HepG2 (cell line): Measurements from ENCODE around the gene SPATS2. TPM values are rescaled to one million over a fixed set of nuclear protein-coding genes. Genes with fewer than 3 reads are reported as not detected.

ENCODE experiments used
- ATAC-seq: fragments of 200-7000 bp; cut with Tn5 transposase; 3 replicates; pipeline ENCODE4 v1.9.1; 2020; ENCODE audit warnings: mild to moderate bottlenecking, moderate library complexity
- BruUV-seq: library from RNA; stranded (reverse); fragments of 400-500 nt; replicated peaks from 2 replicates; lab custom pipeline; 2021; lab: Mats Ljungman, UMichigan
- CTCF ChIA-PET: fragments of 300-600 bp; formaldehyde crosslinking; extraction: SDS; loops from one replicate; lab custom pipeline; 2021; ENCODE audit warnings: low total read pairs, inconsistent platforms, low intra/inter-chr PET ratio; lab: Yijun Ruan, JAX
- POLR2A ChIA-PET: fragments of 350-600 bp; sonication (Branson Sonifier 250); formaldehyde crosslinking; loops from one replicate; lab custom pipeline; 2020; ENCODE audit warnings: antibody characterized with exemption, inconsistent platforms; lab: Yijun Ruan, JAX
- DNase-seq: peaks from one replicate; pipeline ENCODE4 v3.0.0-alpha.2; 2015; ENCODE audit warnings: low spot score
- FAIRE-seq: peaks from 3 replicates; lab custom pipeline; 2011; peaks lifted over from hg19 to GRCh38; lab: Jason Lieb, UNC
- H2AFZ ChIP-seq: one replicate; pipeline ENCODE4 v1.6.1; 2011; ENCODE audit warnings: low read length, inconsistent platforms
- H3K27ac ChIP-seq: fragments of 300-600 bp; 3 replicates; pipeline ENCODE4 v1.8.0; 2011; ENCODE audit warnings: mixed run types, mild to moderate bottlenecking, mixed read lengths, low read length, inconsistent platforms; ENCODE audit not compliant: insufficient read depth; ENCODE audit errors: extremely low read length
- H3K27me3 ChIP-seq, 2 experiments: fragments of 200-600 bp in 1 of 2; 2 replicates in 1 of 2; 3 replicates in 1 of 2; pipeline versions ENCODE4 v1.6.0 to v1.8.0; 2011; ENCODE audit warnings: low read length in 2 of 2, mild to moderate bottlenecking in 2 of 2, moderate library complexity in 2 of 2, inconsistent platforms in 1 of 2; ENCODE audit not compliant: insufficient read depth in 2 of 2, control insufficient read depth in 1 of 2
- H3K36me3 ChIP-seq, 2 experiments: fragments of 200-600 bp in 1 of 2; replicated peaks in 1 of 2; 2 replicates in 1 of 2; 3 replicates in 1 of 2; pipeline versions ENCODE4 v1.5.1 to v1.8.0; 2011; ENCODE audit warnings: low read length in 2 of 2, inconsistent platforms in 1 of 2; ENCODE audit not compliant: insufficient read depth in 2 of 2, control insufficient read depth in 1 of 2
- H3K4me1 ChIP-seq: 2 replicates; pipeline ENCODE4 v1.5.1; 2012; ENCODE audit warnings: low read length, inconsistent platforms; ENCODE audit not compliant: insufficient read depth
- H3K4me2 ChIP-seq: 2 replicates; pipeline ENCODE4 v1.6.0; 2011; ENCODE audit warnings: low read depth, low read length, inconsistent platforms
- H3K4me3 ChIP-seq, 3 experiments: fragments of 200-600 bp in 1 of 3; sonication (generic), shearing (Covaris generic) in 1 of 3; replicated peaks in 1 of 3; 2 replicates each; pipeline ENCODE4 v1.5.1; 2011 to 2016; ENCODE audit warnings: low read length in 3 of 3, inconsistent platforms in 2 of 3, low read depth in 2 of 3, mild to moderate bottlenecking in 2 of 3, control low read depth in 1 of 3, mixed read lengths in 1 of 3; ENCODE audit not compliant: insufficient read depth in 1 of 3
- H3K79me2 ChIP-seq: one replicate; pipeline ENCODE4 v1.6.1; 2011; ENCODE audit warnings: low read length, inconsistent platforms; ENCODE audit not compliant: insufficient read depth
- H3K9ac ChIP-seq: 2 replicates; pipeline ENCODE4 v1.6.0; 2011; ENCODE audit warnings: mild to moderate bottlenecking, low read depth, low read length, inconsistent platforms; ENCODE audit not compliant: insufficient read depth
- H3K9me3 ChIP-seq: 2 replicates; pipeline ENCODE4 v1.5.1; 2012; ENCODE audit warnings: mild to moderate bottlenecking, low read length
- H4K20me1 ChIP-seq: 2 replicates; pipeline ENCODE4 v1.6.0; 2011; ENCODE audit warnings: inconsistent platforms, mild to moderate bottlenecking, low read length, moderate library complexity; ENCODE audit not compliant: insufficient read depth
- BATF2 ChIP-seq: sonication (generic); formaldehyde crosslinking; IDR thresholded peaks from 2 replicates; pipeline ENCODE4 v1.8.0; 2022; ENCODE audit warnings: mild to moderate bottlenecking, missing genetic modification reagents, moderate library complexity
- CSRNP2 ChIP-seq: sonication (generic); formaldehyde crosslinking; conservative IDR thresholded peaks from 2 replicates; pipeline ENCODE4 v1.8.0; 2022; ENCODE audit warnings: low read depth, missing genetic modification reagents
- GPN1 ChIP-seq: sonication (generic); formaldehyde crosslinking; IDR thresholded peaks from 2 replicates; pipeline ENCODE4 v1.5.1; 2020; ENCODE audit warnings: missing genetic modification reagents, borderline replicate concordance
- IKZF4 ChIP-seq: sonication (generic); formaldehyde crosslinking; IDR thresholded peaks from 2 replicates; pipeline ENCODE4 v1.5.1; 2020; ENCODE audit warnings: borderline replicate concordance, mild to moderate bottlenecking, low read depth, missing genetic modification reagents; ENCODE audit errors: not compliant biosample characterization
- KLF15 ChIP-seq: sonication (generic); formaldehyde crosslinking; IDR thresholded peaks from 2 replicates; pipeline ENCODE4 v1.8.1; 2023; ENCODE audit warnings: borderline replicate concordance, mild to moderate bottlenecking, inconsistent platforms, missing genetic modification reagents, mixed read lengths
- SALL2 ChIP-seq: sonication (generic); formaldehyde crosslinking; IDR thresholded peaks from 2 replicates; pipeline ENCODE4 v1.8.1; 2023; ENCODE audit warnings: mild to moderate bottlenecking, missing genetic modification reagents, inconsistent platforms
- TARDBP ChIP-seq: sonication (generic); formaldehyde crosslinking; IDR thresholded peaks from 2 replicates; pipeline ENCODE4 v1.8.0; 2022; ENCODE audit warnings: mild to moderate bottlenecking, missing genetic modification reagents
- ZNF446 ChIP-seq: sonication (generic); formaldehyde crosslinking; IDR thresholded peaks from 2 replicates; pipeline ENCODE4 v1.5.0; 2020; ENCODE audit warnings: mild to moderate bottlenecking, missing genetic modification reagents
- ZNF496 ChIP-seq: sonication (generic); formaldehyde crosslinking; IDR thresholded peaks from 2 replicates; pipeline ENCODE4 v1.8.1; 2023; ENCODE audit warnings: mild to moderate bottlenecking, moderate library complexity, missing genetic modification reagents; ENCODE audit not compliant: insufficient replicate concordance
- ZNF567 ChIP-seq: sonication (generic); formaldehyde crosslinking; IDR thresholded peaks from 2 replicates; pipeline ENCODE4 v1.8.1; 2023; ENCODE audit warnings: mild to moderate bottlenecking, missing genetic modification reagents, borderline replicate concordance
- ZNF761 ChIP-seq: sonication (generic); formaldehyde crosslinking; conservative IDR thresholded peaks from 2 replicates; pipeline ENCODE4 v1.4.0; 2020; ENCODE audit warnings: mild to moderate bottlenecking, missing genetic modification reagents
- WGBS: methylation state at CpG from one replicate; pipeline ENCODE4 v1.1.6; 2017; ENCODE audit warnings: low lambda C conversion rate; 5-methylcytosine and 5-hydroxymethylcytosine counted together
- in situ Hi-C: cut with HindIII; loops from 2 replicates; pipeline ENCODE4 v1.10.0; 2017; ENCODE audit warnings: low pct_unique_long_range_greater_than_20kb; ENCODE audit not compliant: extremely low pct_ligation_motif_present
- intact Hi-C: fragments of 100-400 bp; cut with micrococcal nuclease; formaldehyde crosslinking; loops from one replicate; pipeline ENCODE4 v1.10.0; 2022; ENCODE audit not compliant: unreplicated experiment
- polyA plus RNA-seq, 8 experiments: library from polyadenylated mRNA; depleted of rRNA in 3 of 8; stranded (reverse) in 7 of 8; unstranded in 1 of 8; fragments of >200 nt; fragmentation: Illumina TruSeq in 4 of 8; extraction: Trizol in 4 of 8; gene quantifications; 2 replicates each; pipeline versions ENCODE4 v1.2.1 to v1.2.3, GENCODE V29; 2011 to 2016; ENCODE audit warnings: low read depth in 4 of 8, missing spikeins in 1 of 8, mixed read lengths in 1 of 8; ENCODE audit not compliant: insufficient read depth in 1 of 8
- total RNA-seq, 5 experiments: library from RNA; depleted of rRNA; stranded (reverse); fragments of >200 nt; fragmentation: Illumina TruSeq; extraction: Trizol; gene quantifications; 2 replicates each; pipeline ENCODE4 v1.2.3, GENCODE V29; 2016; ENCODE audit warnings: low read depth in 1 of 5
- TF ChIP-seq, protein P1 (sequence below): sonication (generic); formaldehyde crosslinking; IDR thresholded peaks from 2 replicates; pipeline ENCODE4 v1.9.0; 2022; ENCODE audit warnings: low read depth, missing genetic modification reagents
- TF ChIP-seq, protein P2 (sequence below): sonication (generic); formaldehyde crosslinking; IDR thresholded peaks from 2 replicates; pipeline ENCODE4 v1.8.0; 2022; ENCODE audit warnings: missing genetic modification reagents, mild to moderate bottlenecking, borderline replicate concordance

SPATS2 gene
- total and polyA plus RNA-seq, 2 of the 13 experiments (the other 11 are each of a cell fraction or from before 2014, with no cell fraction given): 19.3 to 28.1 TPM

DNA sequence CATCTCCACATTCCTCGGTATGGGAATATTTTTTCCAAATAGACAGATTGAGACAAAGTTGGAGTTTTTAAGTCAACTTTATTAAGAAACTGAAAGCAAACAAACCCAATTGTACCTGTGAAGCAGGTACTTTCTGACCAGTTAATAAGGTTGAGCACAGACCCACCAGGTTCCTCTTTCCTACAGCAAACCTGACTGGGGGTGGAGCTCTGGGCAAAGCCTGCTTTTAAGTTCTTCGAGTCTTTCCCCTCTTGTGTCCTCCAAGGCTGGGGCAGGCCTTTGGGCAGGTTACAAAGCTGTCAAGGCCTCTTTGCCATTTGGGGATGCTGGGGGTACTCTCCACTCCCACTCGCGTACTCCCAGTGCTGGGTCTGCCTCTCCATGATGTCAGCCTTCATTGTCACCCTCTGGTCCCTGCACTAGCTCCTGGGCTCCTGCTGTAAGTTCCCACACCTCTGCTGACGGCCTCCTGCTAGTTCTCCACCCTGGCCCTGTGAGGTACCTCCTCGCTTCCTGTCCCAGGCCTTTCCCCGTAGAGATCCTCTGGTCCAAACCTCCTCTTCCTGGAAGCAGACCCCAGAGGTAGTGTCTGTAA is 174.7 kb downstream of the SPATS2 start (continued):
- no peak for TF ChIP-seq ZNF496 (CRISPR knock-in tag)
- no peak for TF ChIP-seq GPN1
- TF ChIP-seq BATF2 (CRISPR knock-in tag): no peak
- no peak for TF ChIP-seq SALL2 (CRISPR knock-in tag)
- TF ChIP-seq CSRNP2 (CRISPR knock-in tag): no peak
- no peak for TF ChIP-seq ZNF567 (CRISPR knock-in tag)
- no peak for TF ChIP-seq IKZF4
- no peak for TF ChIP-seq TARDBP
- TF ChIP-seq ZNF446 (CRISPR knock-in tag): no peak

- no peak for FAIRE-seq
Measured at GRCh38 chr12:49542592-49543160, 175.4 kb downstream of the SPATS2 start.

More at GRCh38 chr12:49542592-49543160, 175.4 kb downstream of the SPATS2 start:
- Histone ChIP-seq H2AFZ (no peak overlapping the region), H3K9ac (no peak overlapping the region), H3K27ac (no peak overlapping the region), H3K4me3 (peak overlapping the region in 1 of 3 experiments; percentile 70; a peak in 2 of 6 replicates), H4K20me1 (no peaks in the 10 kb centered on the region), H3K36me3 (no peaks in the 10 kb centered on the region), H3K4me2 (peak overlapping the region; percentile 83), H3K27me3 (peaks cover 9 to 35% of the 10 kb centered on the region in 2 experiments), H3K9me3 (no peaks in the 10 kb centered on the region), H3K79me2 (no peaks in the 10 kb centered on the region), H3K4me1 (peaks cover 89% of the 10 kb centered on the region)
- DNase-seq (no peak), ATAC-seq (no peak)
- 78% methylated on average over 3 of the region's 15 CpGs for WGBS
- POLR2A ChIA-PET: no interaction called here
- intact Hi-C loops: no loop called here
- CTCF ChIA-PET: no interaction called here
- BruUV-seq: no TSS peak
- no peak for TF ChIP-seq KLF15 (CRISPR knock-in tag)
- no peak for TF ChIP-seq ZNF761 (CRISPR knock-in tag)
- TF ChIP-seq, protein P1, sequence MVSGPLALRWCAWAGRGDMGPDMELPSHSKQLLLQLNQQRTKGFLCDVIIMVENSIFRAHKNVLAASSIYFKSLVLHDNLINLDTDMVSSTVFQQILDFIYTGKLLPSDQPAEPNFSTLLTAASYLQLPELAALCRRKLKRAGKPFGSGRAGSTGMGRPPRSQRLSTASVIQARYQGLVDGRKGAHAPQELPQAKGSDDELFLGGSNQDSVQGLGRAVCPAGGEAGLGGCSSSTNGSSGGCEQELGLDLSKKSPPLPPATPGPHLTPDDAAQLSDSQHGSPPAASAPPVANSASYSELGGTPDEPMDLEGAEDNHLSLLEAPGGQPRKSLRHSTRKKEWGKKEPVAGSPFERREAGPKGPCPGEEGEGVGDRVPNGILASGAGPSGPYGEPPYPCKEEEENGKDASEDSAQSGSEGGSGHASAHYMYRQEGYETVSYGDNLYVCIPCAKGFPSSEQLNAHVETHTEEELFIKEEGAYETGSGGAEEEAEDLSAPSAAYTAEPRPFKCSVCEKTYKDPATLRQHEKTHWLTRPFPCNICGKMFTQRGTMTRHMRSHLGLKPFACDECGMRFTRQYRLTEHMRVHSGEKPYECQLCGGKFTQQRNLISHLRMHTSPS: no peak
- TF ChIP-seq, protein P2, sequence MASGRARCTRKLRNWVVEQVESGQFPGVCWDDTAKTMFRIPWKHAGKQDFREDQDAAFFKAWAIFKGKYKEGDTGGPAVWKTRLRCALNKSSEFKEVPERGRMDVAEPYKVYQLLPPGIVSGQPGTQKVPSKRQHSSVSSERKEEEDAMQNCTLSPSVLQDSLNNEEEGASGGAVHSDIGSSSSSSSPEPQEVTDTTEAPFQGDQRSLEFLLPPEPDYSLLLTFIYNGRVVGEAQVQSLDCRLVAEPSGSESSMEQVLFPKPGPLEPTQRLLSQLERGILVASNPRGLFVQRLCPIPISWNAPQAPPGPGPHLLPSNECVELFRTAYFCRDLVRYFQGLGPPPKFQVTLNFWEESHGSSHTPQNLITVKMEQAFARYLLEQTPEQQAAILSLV (CRISPR knock-in tag): 0 out of 2 replicates have a peak, but pooled peaks have one; percentile 7
- in situ Hi-C loops: no loop called here
